ENCODE data around the gene CLCN1. TPM values are rescaled to one million over a fixed set of nuclear protein-coding genes. Genes with fewer than 3 reads are reported as not detected.

CLCN1 gene
- total and polyA plus RNA-seq, 10 of the 15 experiments (the other 5 are each of a cell fraction or from before 2014, with no cell fraction given) = 0.30 TPM; not detected in 9

DNA sequence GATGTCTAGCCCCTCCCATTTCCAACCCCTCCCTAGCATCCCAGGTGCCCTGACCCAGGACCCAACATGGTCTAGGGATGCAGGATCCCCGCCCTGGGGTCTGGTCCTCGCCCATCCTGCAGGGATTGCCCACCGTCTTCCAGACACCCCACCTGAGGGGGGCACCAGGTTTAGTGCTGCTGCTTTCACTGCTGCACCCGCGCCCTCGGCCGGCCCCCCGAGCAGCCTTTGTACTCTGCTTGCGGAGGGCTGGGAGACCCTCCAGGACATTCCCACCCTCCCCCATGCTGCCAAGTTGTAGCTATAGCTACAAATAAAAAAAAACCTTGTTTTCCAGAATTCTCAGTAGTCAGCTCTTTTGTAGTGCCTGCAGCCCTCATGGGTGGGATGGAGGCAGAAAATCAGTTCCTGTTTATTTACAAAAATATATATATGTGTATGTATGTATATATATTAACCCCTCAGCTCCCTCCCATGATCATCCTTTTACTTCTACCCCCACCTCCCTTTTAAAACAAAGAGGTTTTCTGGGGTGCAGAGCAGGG is 74.9 kb downstream of the CLCN1 start (continued):
- TF ChIP-seq, protein P1, sequence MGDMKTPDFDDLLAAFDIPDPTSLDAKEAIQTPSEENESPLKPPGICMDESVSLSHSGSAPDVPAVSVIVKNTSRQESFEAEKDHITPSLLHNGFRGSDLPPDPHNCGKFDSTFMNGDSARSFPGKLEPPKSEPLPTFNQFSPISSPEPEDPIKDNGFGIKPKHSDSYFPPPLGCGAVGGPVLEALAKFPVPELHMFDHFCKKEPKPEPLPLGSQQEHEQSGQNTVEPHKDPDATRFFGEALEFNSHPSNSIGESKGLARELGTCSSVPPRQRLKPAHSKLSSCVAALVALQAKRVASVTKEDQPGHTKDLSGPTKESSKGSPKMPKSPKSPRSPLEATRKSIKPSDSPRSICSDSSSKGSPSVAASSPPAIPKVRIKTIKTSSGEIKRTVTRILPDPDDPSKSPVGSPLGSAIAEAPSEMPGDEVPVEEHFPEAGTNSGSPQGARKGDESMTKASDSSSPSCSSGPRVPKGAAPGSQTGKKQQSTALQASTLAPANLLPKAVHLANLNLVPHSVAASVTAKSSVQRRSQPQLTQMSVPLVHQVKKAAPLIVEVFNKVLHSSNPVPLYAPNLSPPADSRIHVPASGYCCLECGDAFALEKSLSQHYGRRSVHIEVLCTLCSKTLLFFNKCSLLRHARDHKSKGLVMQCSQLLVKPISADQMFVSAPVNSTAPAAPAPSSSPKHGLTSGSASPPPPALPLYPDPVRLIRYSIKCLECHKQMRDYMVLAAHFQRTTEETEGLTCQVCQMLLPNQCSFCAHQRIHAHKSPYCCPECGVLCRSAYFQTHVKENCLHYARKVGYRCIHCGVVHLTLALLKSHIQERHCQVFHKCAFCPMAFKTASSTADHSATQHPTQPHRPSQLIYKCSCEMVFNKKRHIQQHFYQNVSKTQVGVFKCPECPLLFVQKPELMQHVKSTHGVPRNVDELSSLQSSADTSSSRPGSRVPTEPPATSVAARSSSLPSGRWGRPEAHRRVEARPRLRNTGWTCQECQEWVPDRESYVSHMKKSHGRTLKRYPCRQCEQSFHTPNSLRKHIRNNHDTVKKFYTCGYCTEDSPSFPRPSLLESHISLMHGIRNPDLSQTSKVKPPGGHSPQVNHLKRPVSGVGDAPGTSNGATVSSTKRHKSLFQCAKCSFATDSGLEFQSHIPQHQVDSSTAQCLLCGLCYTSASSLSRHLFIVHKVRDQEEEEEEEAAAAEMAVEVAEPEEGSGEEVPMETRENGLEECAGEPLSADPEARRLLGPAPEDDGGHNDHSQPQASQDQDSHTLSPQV (IDR thresholded peaks at IDR 0.05) = no peak
- TF ChIP-seq MYB (IDR thresholded peaks at IDR 0.05; ENCODE audit: borderline replicate concordance, low read depth, low read length) (no peak), NFYA (IDR thresholded peaks at IDR 0.05; ENCODE audit: borderline replicate concordance, low read depth, low read length) (no peak), SMAD5 (IDR thresholded peaks at IDR 0.05; ENCODE audit: low read depth) (no peak), WRNIP1 (IDR thresholded peaks at IDR 0.05; ENCODE audit: borderline replicate concordance, low read depth, low read length) (no peak)
- TF ChIP-seq, protein P2, sequence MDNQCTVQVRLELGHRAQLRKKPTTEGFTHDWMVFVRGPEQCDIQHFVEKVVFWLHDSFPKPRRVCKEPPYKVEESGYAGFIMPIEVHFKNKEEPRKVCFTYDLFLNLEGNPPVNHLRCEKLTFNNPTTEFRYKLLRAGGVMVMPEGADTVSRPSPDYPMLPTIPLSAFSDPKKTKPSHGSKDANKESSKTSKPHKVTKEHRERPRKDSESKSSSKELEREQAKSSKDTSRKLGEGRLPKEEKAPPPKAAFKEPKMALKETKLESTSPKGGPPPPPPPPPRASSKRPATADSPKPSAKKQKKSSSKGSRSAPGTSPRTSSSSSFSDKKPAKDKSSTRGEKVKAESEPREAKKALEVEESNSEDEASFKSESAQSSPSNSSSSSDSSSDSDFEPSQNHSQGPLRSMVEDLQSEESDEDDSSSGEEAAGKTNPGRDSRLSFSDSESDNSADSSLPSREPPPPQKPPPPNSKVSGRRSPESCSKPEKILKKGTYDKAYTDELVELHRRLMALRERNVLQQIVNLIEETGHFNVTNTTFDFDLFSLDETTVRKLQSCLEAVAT (IDR thresholded peaks at IDR 0.05) = no peak
- TF ChIP-seq, protein P3, sequence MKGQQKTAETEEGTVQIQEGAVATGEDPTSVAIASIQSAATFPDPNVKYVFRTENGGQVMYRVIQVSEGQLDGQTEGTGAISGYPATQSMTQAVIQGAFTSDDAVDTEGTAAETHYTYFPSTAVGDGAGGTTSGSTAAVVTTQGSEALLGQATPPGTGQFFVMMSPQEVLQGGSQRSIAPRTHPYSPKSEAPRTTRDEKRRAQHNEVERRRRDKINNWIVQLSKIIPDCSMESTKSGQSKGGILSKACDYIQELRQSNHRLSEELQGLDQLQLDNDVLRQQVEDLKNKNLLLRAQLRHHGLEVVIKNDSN (IDR thresholded peaks at IDR 0.05; ENCODE audit: borderline replicate concordance, extremely low read length, insufficient read depth, low read depth, low read length) = no peak
